Stimulated activated CD4-positive, alpha-beta T cell treated with anti-CD3 and anti-CD28 coated beads, TNF-alpha, amount 100 ng/mL, for 1 hour (primary cell): ENCODE measurements around the gene CFAP77.

Experiments
- DNase-seq, 3 donors: peaks; one replicate each; pipeline ENCODE4 v3.0.0-alpha.2; 2020; ENCODE audit warnings: low read depth in 3 of 3, low spot score in 1 of 3

The CFAP77 gene

DNA sequence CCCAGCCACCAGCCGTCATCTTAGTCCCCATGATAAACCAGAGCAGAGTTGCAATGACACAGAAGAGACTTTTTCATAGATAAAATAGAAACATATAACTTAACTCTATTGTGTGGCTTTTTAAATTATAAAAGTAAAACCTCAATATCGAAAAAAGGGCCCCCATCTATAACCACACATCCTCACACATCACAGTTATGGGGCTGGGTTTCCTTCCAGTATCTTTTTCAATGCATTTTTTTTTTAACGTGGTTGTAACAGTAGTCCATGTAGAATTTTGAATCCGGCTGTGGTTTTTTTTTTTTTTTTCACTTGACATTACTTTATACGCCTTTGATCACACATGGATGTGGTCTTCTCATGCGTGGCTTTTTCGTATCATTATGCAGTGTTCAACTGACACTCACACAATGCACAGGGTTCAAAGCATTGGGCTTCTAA is 77.4 kb downstream of the CFAP77 start:
- no peak for DNase-seq

DNA sequence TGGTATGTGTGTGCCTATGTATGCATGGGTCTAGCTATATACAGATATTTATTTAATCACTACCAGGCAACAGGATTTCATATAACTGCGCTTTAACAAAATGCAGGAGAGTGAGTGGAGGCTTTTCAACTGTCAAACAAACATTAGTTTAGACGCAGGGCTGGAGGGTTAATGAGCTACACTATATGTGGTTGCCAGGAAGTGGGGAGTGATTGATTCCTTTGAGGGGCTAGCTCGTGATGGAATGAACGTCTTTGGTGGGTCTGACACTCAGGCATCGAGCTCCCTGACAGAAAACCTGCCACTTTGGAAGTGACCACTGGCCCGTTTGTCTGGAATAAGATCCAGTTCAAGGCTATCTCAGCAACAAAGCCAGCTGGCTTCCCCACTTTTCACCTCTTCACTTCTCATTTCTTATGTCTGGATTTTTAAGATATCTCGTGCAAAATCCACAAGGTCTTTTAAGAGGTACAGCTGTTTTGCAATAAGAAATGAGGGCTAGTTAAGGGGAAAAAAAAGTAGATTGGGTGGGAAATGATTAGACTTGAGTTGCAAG is 78.0 kb downstream of the CFAP77 start:
- no peak for DNase-seq

DNA sequence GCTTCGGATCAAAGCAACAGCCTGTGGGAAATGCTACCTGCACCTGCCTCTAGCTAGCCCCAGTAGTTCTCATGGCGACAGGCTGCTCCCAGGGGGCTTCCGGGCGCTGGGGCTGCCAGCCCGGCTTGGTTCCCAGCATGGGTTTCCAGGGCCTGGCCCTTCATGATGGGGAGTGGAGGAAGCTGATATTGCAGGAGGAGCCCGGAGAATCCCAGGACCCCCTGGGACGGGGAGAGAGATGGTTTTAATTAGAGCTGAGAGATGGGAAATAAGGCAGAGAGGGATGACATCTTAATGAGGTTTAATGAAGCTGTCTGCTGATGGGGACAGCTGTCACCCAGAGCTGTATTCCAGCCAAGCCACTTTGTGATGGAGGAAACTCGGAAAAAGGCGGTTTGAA is 78.6 kb downstream of the CFAP77 start:
- no peak for DNase-seq

DNA sequence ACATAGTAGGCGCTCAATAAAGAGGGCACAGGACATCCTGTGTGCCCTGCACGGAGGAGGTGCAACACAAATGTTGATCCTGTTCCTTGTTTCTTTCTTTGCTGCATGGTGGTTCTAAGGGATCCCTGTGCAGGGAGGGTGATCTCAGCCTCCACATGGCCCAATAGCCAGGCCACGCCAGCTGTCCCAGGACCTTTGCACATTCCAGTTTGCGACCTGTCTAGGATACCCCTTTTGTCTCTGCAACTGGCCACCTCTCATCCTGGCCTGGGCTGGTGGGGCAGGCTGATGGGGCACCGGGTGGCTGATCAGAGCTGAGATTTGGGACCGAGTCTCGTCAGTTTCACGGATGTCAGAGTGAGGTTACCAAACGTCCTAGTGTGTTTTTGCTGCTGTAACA is 79.5 kb downstream of the CFAP77 start:
- no peak for DNase-seq

DNA sequence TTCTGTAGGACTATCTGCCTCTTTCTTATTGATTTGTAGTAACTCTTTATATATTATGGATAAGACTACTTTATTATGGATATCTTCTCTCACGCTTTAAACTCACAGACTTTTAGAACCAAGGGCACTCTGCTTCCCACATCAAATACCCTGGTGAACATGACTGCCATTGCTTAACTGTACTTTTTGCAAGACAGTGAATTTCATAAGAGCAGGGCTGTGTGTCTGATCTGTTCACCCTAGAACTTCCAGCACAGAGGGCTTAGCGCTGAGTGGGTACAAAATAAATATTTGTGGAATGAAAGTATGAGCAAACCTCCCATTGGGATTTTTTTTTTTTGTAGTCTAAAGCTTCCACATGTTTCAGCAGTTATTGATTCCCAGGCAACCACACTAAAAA is 84.8 kb downstream of the CFAP77 start:
- DNase-seq: no peak

DNA sequence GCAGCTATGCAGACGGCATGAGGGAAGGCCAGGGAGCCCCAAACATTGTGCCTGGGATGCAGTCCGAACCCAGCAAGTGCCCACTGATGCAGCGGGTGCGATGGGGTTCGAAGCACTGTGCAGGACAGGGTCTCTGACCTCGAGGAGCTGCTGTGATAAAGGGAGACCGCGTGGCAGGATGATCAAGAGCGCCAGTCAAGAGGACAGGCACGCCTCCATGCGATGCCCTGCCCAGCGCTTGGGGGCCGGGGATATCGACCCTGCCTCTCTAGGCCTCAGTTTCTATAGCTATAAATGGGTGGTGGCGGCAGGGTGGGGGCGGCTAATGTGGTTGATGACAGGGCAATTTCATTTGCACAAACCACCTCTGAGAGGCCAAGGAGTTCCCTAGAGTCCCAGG is 87.7 kb downstream of the CFAP77 start:
- DNase-seq: no peak

DNA sequence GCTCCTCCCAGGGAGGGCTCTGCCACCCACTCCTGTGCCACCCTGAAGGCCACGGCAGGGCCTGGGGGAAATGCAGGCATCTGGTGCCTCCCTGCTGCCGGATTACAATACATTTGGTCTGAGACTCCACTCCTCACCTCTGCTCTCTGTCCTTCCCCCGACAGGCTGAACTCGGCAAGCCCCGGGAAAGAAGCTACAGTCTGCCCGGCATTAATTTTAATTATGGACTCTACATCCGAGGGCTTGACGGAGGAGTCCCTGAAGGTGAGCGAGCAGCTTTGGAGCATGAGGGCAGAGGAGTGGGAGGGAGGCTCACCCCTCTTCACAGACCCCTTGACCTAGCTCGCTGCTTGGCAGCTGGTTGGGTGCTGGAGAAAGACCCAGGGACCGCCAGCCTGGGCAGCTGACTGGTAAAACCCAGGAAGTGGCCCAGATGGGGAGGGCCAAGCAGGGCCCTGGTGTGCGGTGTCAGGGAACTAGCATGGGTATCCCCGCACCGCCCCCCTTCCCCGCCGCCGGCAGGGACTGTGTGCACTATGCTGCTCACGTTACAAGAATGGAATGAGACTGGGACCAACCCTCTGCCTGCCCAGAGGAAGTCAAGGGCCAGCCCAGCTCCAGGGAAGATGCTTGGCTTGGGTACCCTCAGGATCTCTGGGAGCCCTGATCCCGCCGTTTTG is 88.7 kb downstream of the CFAP77 start:
- no peak for DNase-seq

DNA sequence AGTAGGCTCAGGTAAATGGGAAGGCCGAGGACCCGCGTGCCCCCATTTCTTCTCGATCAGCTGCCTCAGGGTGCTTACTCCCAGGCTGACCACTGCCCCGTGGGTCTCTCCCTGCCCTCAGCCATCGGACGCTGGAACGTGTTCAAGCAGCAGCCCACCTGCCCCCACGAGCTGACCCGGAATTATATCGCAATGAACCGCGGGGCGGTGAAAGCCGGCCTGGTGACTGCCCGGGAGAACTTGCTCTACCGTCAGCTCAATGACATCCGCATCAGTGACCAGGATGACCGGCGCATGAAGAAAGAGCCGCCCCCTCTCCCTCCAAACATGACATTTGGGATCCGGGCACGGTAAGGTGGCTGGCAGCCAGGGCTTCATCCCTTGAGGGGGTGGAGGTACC is 89.2 kb downstream of the CFAP77 start:
- no peak for DNase-seq

DNA sequence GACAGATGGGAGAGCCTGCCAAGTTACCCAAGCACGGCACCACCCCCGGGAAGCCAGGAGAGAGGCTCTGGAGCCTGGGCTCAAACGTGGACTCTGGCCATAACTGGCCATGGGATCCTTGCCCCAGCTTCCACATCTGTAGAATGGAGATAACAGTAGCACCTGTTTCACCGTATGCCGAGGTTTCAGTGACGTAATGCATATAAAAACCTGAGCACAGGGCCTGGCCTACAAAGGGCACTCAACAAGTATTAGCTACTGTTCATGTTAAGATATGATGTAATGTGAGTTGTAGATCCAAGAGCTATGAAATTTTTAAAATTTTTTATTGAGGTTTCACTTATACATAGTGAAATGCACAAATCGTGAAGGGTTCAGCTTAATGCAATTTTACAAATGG is 90.2 kb downstream of the CFAP77 start:
- no peak for DNase-seq

DNA sequence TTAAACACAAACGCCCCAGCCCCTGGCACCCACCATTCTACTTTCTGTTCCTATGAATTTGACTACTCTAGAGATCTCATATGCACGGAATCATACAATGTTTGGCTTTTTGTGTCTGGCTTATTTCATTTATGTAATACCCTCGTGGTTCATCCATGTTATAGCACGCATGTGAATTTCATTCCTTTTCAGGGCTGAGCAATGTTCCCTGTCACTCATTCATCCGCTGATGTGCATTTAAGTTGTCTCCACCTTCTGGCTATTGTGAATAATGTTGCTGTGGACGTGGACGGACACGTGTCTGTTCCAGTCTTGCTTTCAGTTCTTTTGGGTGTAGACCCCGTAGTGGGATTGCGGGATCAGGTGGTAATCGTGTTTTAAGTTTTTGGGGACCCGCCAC is 92.5 kb downstream of the CFAP77 start:
- no peak for DNase-seq

DNA sequence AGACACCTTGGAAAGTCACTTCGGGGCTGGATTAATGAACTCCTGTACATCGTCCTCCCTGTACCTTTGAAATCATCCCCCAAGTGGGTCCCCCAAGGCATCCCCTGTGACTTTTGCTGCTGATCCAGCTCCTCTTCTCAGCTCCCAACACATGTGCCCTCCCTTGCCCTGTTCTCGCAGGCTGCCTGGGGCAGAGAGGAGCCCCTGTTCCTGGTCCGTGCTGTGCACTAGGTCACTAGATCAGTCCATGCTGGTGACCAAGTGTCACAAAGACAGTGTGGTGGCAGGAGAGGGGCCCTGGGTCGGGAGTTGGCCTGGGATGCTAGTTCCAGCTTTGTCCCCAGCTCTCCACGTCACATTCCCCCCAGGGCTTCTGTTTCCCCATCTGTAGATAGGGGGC is 93.1 kb downstream of the CFAP77 start:
- no peak for DNase-seq

DNA sequence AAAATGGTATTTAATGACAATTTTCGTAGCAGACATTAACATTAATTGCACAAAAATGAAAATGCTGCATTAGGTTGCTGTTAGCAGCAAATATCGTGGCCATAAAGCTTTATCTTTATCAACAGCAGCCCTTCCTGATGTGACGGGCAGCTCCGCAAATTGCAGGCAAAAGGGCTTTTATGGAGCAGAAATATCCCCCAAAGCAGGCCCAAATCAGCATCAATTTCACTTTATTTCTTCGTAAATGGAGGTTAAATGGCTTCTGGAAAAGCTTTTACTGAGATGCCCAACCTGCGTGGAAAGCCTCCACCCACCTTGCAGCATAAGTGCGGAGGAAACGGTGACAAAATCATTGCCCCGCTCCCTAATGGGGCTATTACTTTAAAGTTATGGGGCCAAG is 94.5 kb downstream of the CFAP77 start:
- no peak for DNase-seq

DNA sequence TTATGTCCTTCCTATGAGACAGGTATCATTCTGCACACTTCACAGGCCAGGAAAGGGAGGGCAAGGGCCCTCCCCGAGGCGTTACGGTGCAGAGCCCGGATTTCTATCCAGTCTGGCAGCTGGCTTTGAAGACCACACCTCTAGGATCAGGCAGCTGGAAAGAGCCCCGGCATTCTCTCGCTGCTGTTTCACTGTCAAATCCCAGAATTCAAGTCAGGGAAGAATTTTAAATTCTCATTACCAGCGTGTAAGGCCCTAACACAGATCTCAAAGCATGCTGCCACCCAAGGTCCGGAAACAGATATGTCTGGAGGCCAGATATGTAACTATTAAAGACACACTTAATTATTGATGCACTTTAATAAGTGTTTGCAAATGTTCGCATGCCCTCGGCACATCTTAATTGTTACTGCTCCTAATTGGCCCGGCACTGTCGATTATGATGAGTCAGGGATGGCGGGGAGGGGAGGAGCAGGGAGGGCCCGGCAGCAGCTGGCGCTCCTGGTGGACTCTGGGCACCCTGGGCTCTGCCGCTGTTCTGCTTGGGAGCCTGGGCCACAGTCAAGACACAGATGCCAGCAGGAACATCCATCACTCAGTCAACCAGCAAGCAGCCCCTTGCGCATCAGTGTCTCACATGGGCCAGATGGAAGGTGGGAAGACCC is 96.1 kb downstream of the CFAP77 start:
- DNase-seq: no peak

DNA sequence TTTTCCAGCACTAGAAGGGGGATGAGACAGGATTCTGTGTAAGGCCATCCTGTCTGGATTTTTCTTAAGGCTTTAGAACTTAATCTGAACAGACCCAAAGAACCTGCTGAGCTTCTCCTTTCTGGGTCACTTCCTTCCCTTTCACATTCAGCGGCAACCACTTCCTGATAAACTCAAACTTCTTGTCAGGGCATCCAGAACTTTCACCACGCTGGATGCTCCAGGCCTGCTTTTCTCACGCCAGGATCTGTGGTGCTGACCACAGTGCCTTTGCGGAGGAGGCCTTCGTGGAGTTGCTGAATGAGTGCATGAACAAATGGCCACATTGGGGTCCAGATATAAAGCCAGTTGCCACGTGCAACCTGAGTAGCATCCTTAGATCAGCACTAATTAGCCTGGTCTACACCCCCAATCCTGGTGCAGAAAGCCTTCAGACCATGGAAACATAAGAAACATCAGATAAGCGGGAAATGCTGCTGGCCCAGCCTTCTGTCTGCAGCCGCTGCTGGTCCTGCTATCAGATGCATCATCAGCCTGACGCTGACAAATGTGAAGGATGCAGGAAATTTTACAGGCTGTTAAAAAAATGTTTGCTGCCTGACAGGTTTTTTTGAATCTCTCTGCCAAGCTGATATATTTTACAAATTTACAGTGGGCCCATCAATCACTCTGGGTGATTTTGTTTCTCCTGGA is 97.1 kb downstream of the CFAP77 start:
- no peak for DNase-seq

DNA sequence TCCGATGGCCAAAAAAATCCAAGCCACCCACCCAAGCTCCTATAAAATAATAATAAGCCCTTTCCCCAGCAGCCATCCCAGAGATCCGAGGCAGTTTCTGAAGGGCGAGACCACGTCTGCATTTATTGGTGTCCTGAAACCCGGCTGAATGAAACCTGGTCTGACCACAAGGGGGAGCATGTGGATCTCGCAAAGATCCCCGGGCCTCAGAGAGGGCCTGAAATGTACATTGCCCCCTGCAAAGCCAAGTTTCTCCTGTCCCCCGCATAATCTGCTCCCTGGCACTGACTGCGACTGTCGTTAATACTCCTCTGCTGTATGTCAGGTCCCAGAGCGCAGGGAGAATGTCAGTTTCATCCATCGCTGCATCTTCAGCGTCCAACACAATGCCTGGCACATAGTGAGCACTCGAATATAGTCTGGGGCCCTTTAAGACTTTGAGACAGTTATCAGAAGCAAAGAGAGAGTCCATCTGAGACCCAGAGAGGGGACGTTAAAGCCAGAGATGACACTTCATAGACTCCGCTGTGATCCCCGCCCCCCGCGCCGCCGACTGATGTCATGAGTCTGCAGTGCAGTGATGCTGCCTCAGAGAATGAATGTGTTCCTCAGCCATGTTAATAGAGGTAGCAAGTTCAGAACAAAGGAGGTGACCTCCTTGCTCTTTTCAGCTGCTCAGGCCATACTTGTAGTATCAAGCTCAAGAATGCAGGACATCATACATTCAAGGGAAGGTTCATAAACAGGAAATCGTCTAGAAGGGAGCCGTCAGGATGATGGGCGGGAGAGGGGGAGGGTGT is 97.9 kb downstream of the CFAP77 start:
- DNase-seq: peak; percentile 32 to 49 (median 38)

DNA sequence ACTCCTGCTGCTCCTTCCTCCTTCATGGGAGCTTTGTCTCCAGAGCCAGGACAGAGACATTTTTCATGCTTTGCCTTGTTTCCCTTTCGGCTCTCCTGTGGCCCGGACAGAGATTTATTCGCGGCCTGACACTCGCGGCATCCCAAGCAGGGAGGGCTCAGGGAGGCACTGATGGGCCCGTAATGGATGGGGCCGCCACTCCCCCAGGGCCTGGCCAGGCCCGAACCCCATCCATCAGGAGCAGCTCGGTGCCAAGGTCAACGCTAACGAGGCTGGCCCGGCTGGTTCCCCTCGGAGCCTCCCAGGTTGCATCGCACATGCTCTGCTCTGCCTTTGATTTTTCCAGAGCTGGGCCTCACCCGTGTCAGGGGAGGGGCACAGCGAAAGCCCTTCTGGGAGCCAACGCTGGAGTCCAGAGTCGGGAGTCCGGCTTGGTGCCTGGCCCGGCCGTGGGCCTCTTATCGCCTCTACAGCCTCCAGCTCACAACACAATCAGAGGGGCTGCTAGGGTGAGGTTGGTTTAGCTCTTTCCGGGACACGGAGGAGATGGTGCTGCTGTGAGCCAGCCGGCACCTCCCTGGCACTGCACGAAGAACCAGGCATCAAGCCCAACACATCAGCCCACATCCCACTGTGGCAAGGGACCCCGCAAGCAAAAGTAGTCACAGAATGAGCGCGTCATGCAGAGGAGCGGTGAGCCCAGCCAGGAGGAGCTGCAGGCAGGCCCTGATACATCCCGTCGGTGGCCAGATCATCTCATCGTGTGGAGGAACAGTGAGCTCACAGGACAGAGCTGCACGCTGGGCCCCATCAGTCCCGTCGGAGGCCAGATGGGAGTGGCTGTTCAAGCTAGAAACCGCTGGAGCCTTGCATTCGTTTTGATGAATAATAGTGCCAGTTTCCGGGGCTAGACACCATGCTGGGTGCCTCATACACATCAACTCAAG is 100.2 kb downstream of the CFAP77 start:
- no peak for DNase-seq

DNA sequence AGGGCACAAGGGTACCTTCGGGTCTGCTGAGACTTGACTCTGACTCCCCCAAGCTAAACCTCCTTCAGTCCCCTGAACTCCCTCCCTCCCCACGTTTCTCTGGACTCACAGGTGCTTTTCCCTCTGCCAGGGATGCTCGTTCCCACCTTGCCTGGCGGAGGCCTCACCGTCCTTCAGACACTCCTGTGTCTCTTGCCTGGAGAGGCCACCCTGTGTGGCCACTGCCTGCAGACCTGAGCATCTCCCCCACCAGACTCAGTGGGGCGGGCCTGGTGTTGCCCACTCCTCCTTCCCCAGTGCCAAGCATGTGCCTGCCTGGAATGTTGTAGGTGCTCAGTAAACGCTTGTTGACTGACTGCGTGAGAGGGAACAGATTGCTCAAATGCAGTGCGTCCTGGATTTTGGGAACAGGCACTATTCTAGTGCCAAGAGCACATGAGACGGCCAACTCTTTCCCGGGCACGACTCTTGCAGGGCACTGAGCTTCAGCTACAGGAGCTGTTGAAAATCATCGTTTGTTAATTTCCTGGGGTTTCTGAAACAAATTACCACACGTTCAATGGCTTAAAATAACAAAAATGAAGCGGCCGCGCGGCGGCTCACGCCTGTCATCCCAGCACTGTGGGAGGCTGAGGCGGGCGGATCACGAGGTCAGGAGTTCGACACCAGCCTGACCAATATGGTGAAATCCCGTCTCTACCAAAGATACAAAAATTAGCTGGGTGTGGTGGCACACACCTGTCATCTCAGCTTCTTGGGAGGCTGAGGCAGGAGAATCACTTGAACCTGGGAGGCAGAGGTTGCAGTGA is 101.4 kb downstream of the CFAP77 start:
- no peak for DNase-seq

DNA sequence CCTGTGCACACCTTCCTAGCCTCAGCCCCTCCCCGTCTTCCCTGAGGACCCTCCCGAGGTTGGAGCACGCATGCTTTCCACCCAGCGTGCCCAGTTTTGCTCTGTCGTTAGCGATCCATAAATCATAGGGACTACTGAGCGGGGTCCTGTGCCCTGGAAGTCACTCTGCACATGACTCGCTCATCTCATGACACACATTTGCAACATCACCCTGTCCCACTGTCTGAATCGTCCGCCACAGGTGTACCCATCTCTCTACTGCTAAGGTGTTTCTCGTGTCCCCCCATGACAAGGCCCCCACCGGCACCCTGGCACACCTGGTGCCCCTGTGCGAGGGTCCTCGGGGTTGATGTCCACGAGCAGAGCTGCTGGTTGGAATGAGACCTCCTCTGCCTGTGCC is 103.4 kb downstream of the CFAP77 start:
- DNase-seq: no peak

DNA sequence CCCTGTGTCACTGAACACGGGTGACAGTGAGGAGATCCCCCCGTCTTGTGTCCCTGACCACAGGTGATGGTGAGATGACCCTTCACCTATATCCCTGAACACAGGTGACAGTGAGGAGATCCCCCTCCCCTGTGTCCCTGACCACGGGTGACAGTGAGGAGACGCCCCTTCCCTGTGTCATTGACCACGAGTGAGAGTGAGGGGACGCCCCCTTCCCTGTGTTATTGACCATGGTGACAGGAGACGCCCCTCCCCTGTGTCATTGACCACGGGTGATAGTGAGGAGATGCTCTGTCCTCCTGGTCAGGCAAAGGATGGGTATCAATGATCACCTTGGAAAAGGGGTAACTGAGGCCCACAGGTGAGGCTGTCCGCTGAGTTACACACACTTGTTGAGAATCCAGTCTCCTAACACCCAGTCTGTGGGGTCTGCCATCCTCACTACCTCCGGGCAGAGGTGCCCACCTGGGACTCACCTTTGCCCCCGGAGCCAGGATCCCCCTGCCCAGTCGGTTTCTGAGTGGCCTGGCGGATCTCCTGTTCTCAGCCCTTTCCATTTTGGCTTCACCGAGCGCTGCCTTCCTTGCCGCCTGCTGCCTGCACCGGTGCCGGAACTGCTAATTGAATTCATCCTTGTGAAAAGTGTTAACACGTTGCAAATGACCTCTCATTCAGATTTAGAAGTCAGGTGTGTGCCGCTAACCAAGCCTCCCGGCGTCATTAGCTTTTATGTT is 104.2 kb downstream of the CFAP77 start:
- no peak for DNase-seq
